Right cardiac atrium (tissue), 5 donors: Measurements from ENCODE around the gene PTPRN2. TPM values are rescaled to one million over a fixed set of nuclear protein-coding genes. Genes with fewer than 3 reads are reported as not detected.

Experiments
- ATAC-seq, 2 donors: fragments of 200-7000 bp; cut with Tn5 transposase; one replicate each; pipeline versions ENCODE4 v1.8.0 to v1.9.1; 2020; ENCODE audit warnings: moderate library complexity in 2 of 2, mild to moderate bottlenecking in 1 of 2
- DNase-seq, 3 donors: peaks; one replicate each; pipeline ENCODE4 v3.0.0-alpha.2; 2020
- H3K27ac ChIP-seq: one replicate; pipeline ENCODE4 v1.5.1; 2013; ENCODE audit warnings: mild to moderate bottlenecking, low read length, control low read depth, moderate library complexity
- H3K27me3 ChIP-seq: one replicate; pipeline ENCODE4 v1.6.1; 2013; ENCODE audit not compliant: control insufficient read depth, insufficient read depth
- H3K4me1 ChIP-seq: one replicate; pipeline ENCODE4 v1.6.1; 2013; ENCODE audit warnings: low read length; ENCODE audit not compliant: control insufficient read depth, insufficient read depth
- H3K4me3 ChIP-seq: one replicate; pipeline ENCODE4 v1.5.1; 2013; ENCODE audit warnings: low read length, control low read depth
- H3K9me3 ChIP-seq: one replicate; pipeline ENCODE4 v1.6.1; 2013; ENCODE audit warnings: low read length; ENCODE audit not compliant: control insufficient read depth
- WGBS: extraction: QIAGEN DNeasy Blood & Tissue Kit; methylation state at CpG from one replicate; pipeline ENCODE4 v1.1.7; 2013; 5-methylcytosine and 5-hydroxymethylcytosine counted together
- intact Hi-C, 4 donors: fragments of 100-400 bp; cut with DNase I; formaldehyde crosslinking; loops; one replicate each; pipeline versions ENCODE4 v1.11.0 to v1.14.0; 2022 to 2023
- polyA plus RNA-seq: library from polyadenylated mRNA; stranded (reverse); fragments of 200-250 nt; gene quantifications from one replicate; pipeline ENCODE4 v1.2.3, GENCODE V29; 2013
- total RNA-seq, 4 donors: library from RNA; stranded (reverse); fragmentation: NEBNext Ultra II Directional; extraction: Animal tissue kit (Norgen Biotek cat#: 25700); gene quantifications; one replicate each; pipeline ENCODE4 v1.2.1, GENCODE V29; 2021
- donor health status: healthy with polysubstance abuse.
- donor health status: DM: no; HTN: yes; CAD: no.
- donor health status: DM: no; HTN: no; CAD: no.
- donor health status: DM: no; HTN: yes; CAD: no; lungs with severe emphysema.
- donor health status: DM: yes; HTN: yes; CAD: no.

Gene PTPRN2
- total and polyA plus RNA-seq, 5 donors = 1.5 to 3.9 (median 1.9) TPM

DNA sequence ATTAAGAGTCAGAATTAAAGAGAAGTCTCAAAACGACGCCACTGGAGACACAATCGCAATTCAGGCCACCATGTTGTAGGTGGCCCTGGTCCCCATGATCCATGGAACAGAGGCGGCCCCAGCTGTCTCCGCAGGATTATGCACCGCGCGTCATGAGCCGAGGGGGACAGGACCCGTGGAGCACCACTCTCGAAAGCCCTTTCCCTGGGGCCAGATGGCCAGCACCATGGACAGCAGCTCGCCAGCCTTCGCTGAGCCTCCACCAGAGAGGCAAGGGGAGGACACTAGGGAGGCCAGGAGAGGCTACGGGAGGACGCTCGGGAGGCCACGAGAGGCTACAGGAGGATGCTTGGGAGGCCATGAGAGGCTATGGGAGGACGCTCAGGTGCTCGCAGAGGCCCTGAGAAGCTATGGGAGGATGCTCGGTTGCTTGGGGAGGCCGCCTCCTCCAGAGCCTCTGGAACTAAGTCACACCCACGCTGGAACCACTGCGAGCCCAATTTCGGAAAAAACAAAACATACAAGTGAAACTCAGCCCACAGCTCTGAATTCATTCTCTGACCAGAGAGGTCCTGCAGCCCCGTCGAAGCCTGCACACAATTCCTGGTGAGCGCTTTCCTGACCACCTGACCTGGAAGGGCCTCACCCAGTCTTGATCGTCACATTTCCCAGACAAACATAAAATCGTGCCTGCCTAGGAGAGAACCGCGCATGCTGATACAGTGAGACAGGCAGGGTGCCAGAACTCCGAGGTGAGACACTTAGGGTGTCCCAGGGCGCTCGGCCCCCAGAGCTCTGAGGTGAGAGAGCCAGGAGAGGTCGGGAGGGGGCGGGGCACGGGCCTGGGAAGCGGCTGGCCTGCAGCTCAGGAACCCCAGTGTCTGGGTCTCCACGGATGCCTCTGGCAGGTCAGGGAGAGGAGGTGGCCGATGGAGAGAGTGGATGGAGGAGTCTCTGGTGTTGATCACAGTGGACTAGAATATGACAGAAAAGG, 224.4 kb downstream of the PTPRN2 start:
- DNase-seq (no peak), ATAC-seq (no peak)
- H3K27me3 ChIP-seq = no peaks in the 10 kb centered on the region
- H3K27ac ChIP-seq = no peak overlapping the region
- no peaks in the 10 kb centered on the region for H3K4me1 ChIP-seq
- H3K9me3 ChIP-seq = no peaks in the 10 kb centered on the region
- no peak overlapping the region for H3K4me3 ChIP-seq
- 80% methylated on average over 40 of the region's 40 CpGs for WGBS
- intact Hi-C loops = no loop called here

DNA sequence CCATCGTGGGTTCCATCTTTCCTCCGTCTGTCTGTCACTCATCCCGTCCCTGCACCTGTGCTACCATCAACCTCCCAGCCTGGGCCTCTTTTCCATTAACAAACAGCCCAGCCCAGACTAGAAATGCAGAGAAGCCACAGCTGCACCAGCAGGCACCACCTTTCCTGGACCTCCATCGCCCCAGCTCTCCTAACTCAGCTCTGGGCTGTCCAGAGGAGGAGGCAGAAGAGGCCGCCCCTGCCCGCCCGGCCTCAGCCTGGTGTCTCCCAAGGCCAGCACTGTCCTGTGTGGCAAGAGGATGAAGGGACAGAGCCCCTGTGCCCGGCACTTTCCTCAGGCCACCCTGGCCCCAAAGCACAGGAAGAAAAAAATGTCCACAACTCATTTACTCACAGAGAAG, 225.6 kb downstream of the PTPRN2 start:
- Histone ChIP-seq H3K9me3 (no peaks in the 10 kb centered on the region), H3K27me3 (no peaks in the 10 kb centered on the region), H3K4me3 (no peak overlapping the region), H3K27ac (no peak overlapping the region), H3K4me1 (no peaks in the 10 kb centered on the region)
- ATAC-seq (no peak), DNase-seq (no peak)
- intact Hi-C loops = no loop called here
- WGBS = 84% methylated on average over 8 of the region's 8 CpGs

DNA sequence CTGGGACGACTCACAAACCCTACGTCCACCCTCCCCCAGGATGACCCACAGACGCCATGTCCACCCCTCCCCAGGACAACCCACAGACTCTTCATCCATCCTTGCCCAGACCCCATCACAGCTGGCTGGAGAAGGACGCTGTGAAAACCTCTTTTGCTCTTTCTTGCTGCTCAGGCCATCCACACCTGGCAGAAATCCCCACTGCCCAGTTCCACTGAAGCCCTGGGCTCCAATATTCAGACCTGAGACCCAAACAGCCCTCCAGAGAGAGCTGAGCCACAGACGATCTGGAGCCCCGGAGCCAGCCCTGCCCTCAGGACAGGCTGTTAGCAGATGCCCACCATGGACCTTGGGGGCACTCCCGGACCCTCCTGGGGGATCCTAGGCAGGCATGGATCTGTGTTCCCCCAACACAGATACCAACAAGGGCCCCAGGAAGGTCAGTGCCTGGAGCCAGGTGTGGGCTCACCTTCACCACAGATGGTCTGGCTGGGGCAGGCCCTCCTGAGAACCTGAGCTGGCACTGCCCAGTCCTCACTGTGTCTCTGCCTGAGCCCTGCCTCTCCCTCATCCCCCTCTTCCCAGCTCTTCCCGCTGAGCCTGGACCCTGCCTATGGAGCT, 226.2 kb downstream of the PTPRN2 start:
- no peaks in the 10 kb centered on the region for H3K4me1 ChIP-seq
- ATAC-seq = no peak
- H3K27ac ChIP-seq = no peak overlapping the region
- intact Hi-C loops = no loop called here
- no peaks in the 10 kb centered on the region for H3K27me3 ChIP-seq
- H3K4me3 ChIP-seq = no peak overlapping the region
- DNase-seq = no peak
- no peaks in the 10 kb centered on the region for H3K9me3 ChIP-seq
- 88% methylated on average over 7 of the region's 8 CpGs for WGBS

DNA sequence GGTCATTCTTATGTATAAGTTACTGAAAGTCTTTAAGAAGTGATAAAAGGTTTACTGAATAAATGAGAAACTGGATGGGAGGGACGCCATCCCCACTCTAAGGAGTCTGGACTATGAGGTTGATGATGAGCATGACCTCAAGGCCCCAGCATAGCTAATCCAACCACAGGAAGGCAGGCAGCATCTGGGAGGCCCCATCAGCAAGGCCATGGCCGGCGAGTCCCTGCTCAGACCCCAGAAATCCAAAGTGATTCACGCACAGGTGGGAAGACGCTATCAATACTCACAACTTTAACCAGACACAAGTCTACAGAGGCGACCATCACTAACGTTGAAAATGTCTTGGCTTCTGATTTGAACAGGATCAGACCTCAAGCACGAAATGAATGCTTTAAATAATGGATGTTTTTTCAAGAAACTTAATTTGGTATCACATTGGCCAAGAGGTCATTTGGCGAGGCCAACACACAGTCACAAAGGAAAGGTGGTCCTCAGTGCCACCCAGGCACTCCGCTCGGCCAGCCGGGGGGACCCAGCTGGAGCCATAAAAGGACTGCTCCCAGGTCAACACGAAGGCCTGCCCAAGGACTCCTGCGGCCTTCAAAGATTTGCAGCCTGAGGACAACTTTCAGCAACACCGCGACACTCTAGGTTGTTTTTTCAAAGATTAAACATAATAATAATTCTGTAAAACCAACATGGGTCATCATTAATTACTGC, 228.5 kb downstream of the PTPRN2 start:
- Histone ChIP-seq H3K4me3 (no peak overlapping the region), H3K4me1 (no peaks in the 10 kb centered on the region), H3K9me3 (no peaks in the 10 kb centered on the region), H3K27ac (no peak overlapping the region), H3K27me3 (no peaks in the 10 kb centered on the region)
- intact Hi-C loops = no loop called here
- ATAC-seq (no peak), DNase-seq (no peak)
- 82% methylated on average over 16 of the region's 16 CpGs for WGBS

DNA sequence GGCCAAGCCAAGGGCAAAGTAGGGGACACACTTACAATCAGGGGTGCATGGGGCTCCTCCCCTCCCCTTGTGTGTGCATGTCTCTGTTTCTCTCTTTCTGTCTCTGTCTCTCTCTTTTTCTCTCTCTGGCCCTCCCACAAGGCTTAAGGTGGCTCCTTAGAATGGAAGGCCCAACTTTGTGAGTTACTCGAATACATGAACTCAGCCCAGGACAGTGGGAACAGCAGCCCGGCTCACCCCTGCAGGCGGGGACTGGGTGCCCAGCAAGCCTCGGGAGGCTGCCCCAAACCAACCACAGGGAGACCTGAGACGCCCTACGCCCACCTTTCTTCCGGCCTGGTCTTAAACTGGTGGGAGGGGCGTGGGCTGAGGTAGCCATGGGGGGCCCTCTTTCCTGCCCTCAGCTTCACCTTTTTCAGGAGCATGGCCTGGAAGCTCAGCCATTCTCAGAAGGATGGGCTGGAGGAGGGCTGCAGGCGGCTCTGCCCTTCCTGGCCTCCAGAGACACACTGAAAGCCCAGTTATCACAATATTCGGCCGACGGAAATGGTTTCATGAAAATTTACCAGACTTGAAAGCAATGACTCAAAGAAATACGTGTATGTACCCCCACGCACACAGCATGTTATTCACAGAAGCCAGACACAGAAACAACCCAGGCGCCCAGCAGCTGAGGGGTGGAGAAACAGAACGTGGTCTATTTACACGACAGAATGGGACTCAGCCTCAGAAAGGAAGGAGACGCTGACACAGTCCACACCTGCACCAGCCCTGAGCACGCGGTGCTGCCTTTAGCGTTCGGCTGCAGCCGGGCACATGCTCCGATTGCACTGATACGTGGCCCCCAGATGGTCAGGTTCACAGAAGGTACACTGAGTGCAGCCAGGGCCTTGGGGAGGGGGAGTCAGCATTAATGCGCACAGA, 229.5 kb downstream of the PTPRN2 start:
- H3K27ac ChIP-seq = no peak overlapping the region
- DNase-seq = no peak
- no peaks in the 10 kb centered on the region for H3K27me3 ChIP-seq
- H3K4me3 ChIP-seq = no peak overlapping the region
- intact Hi-C loops = no loop called here
- no peak for ATAC-seq
- H3K4me1 ChIP-seq = no peaks in the 10 kb centered on the region
- WGBS = 83% methylated on average over 26 of the region's 26 CpGs
- no peaks in the 10 kb centered on the region for H3K9me3 ChIP-seq

DNA sequence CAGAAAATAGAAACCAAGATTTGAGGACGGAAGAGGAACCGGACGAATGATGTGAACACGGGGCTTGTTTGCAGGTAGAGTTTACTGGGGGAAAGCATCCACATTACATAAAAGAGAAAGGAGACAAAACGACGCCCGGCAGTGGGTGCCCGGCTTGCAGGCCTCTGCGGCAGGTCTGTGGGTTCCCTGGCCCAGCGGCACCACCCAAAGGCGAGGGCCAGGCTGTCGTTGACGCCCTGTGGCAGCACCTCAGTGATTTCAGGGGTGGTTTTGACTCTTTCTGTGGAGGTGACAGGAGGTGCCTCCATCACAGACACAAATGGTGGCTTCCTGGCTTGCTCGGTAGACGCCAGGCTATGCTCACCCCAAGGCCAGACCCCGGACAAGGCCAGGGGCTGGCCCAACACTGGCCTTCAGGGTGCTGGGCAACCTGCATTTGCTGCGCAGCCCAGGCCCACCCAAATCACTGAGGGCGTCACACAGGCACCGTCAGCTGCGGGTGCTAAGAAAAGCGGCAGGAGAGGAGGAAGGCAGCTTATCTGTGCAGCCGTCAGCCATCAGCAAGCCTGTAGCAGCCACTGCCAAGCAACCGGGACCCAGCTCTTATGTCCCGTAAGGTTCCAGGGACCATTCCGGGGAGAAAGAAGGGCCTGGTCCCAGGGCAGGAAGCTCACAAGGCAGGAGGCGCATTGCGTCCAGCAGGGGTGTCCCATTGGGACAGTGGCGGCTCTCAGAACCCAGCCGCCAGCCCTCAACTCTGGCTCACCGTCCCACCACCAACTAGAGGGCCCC, 230.3 kb downstream of the PTPRN2 start:
- Histone ChIP-seq H3K4me3 (no peak overlapping the region), H3K27me3 (no peaks in the 10 kb centered on the region), H3K4me1 (no peaks in the 10 kb centered on the region), H3K27ac (no peak overlapping the region), H3K9me3 (no peaks in the 10 kb centered on the region)
- DNase-seq (no peak), ATAC-seq (no peak)
- intact Hi-C loops = no loop called here
- WGBS = 75% methylated on average over 30 of the region's 30 CpGs

DNA sequence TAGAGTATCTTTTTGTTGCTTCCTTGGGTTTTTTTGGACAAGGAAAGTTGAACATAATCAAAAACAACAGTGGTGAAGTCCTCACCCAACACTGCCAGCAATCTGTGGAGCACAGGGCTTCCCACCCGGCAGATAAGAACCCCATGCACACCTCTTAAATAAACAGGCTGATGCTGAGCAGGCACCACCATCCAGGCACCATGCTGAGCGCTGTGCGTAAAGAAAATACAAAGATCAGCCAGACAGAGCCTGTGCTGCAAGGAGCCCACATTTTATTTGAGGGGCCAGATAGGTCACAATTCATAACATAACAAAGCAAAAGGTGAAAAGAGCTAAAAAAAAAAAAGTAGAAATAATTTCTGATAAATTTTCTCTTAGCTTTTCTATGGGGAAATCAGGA, 231.2 kb downstream of the PTPRN2 start:
- ATAC-seq = no peak
- Histone ChIP-seq H3K27me3 (no peaks in the 10 kb centered on the region), H3K4me1 (no peaks in the 10 kb centered on the region), H3K4me3 (no peak overlapping the region), H3K27ac (no peak overlapping the region), H3K9me3 (no peaks in the 10 kb centered on the region)
- intact Hi-C loops = no loop called here
- no peak for DNase-seq
- WGBS = 33% methylated on average over 3 of the region's 3 CpGs

DNA sequence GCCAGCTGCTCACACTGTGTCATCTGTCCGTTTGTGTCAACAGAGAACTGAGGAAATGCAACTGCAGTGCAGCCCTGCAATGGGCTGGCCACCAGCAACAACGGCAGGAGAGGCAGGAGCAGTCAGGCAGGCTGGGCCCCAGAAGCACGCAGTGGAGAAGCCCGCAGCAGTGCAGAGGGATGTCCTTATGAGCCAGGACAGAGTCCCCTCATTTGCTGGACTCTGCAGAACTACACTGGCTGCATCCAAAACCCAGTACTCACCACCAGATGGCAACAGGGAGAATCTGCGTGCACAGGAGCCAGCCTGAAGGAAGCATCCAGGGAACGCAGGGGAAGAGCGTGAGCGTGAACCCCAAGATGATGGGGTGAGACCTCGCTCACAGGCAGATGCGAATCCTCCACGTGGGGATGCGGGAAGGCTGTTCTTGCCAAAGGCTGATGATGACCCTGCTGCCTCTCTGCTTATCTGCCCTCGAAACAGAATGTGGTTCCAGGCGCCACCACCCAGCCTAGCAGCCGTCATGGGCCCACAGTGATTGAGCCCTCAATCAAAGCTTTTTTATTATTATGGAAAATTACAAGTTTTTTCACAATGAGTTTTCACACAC, 232.1 kb downstream of the PTPRN2 start:
- DNase-seq (no peak), ATAC-seq (no peak)
- Histone ChIP-seq H3K27me3 (no peaks in the 10 kb centered on the region), H3K27ac (no peak overlapping the region), H3K4me1 (no peaks in the 10 kb centered on the region), H3K9me3 (no peaks in the 10 kb centered on the region), H3K4me3 (no peak overlapping the region)
- 52% methylated on average over 15 of the region's 15 CpGs for WGBS
- intact Hi-C loops = no loop called here

DNA sequence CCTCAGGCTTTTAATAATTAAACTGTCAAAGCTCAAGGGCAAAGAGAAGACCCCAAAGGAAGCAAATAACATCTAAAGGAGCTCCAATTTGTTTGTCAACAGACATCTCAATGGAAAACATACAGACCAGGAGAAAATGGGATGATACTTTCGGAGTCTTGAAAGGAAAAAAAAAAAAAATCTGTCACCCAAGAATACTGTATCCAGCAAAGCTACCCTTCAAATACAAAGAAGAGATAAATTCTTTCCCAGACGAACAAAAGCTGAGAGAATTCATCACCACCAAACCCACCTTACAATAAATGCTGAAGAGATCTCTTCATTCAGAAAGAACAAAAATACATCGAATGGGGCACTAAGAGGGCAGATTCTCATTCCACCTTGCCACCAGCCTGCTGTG, 232.8 kb downstream of the PTPRN2 start:
- no peak overlapping the region for H3K4me3 ChIP-seq
- H3K27ac ChIP-seq = no peak overlapping the region
- no peaks in the 10 kb centered on the region for H3K27me3 ChIP-seq
- intact Hi-C loops = no loop called here
- no peaks in the 10 kb centered on the region for H3K9me3 ChIP-seq
- H3K4me1 ChIP-seq = no peaks in the 10 kb centered on the region
- no peak for DNase-seq
- no peak for ATAC-seq
- 76% methylated on average over 3 of the region's 3 CpGs for WGBS
